Loucy (cell line): ENCODE measurements around the gene DPP3.

ENCODE experiments used
- H2AFZ ChIP-seq: fragments of 200-600 bp; sonication (generic); 2 replicates; pipeline ENCODE4 v1.6.0; 2016; ENCODE audit warnings: antibody characterized with exemption, mild to moderate bottlenecking, low read length, moderate library complexity
- H3F3A ChIP-seq: fragments of 200-600 bp; 2 replicates; pipeline ENCODE4 v1.6.0; 2016; ENCODE audit warnings: antibody characterized with exemption, low read depth, mild to moderate bottlenecking
- H3K27me3 ChIP-seq: fragments of 200-600 bp; sonication (generic); 2 replicates; pipeline ENCODE4 v1.6.1; 2014; ENCODE audit warnings: low read length, mild to moderate bottlenecking; ENCODE audit not compliant: insufficient read depth, poor library complexity, severe bottlenecking
- H3K36me3 ChIP-seq: fragments of 200-600 bp; sonication (generic); 2 replicates; pipeline ENCODE4 v1.6.1; 2016; ENCODE audit warnings: low read length; ENCODE audit not compliant: insufficient read depth
- H3K4me1 ChIP-seq: fragments of 200-600 bp; sonication (generic); 2 replicates; pipeline ENCODE4 v1.5.1; 2014; ENCODE audit warnings: low read length, mild to moderate bottlenecking; ENCODE audit not compliant: insufficient read depth, poor library complexity, severe bottlenecking
- H3K4me2 ChIP-seq: fragments of 200-600 bp; sonication (generic); 2 replicates; pipeline ENCODE4 v1.6.0; 2014; ENCODE audit warnings: antibody characterized with exemption, low read length, low read depth, mild to moderate bottlenecking; ENCODE audit not compliant: poor library complexity, severe bottlenecking
- H3K4me3 ChIP-seq: fragments of 200-600 bp; sonication (generic); 2 replicates; pipeline ENCODE4 v1.5.1; 2014; ENCODE audit warnings: low read length, mild to moderate bottlenecking, mixed read lengths; ENCODE audit not compliant: poor library complexity, severe bottlenecking
- H3K79me2 ChIP-seq: fragments of 200-600 bp; sonication (generic); 2 replicates; pipeline ENCODE4 v1.6.1; 2014; ENCODE audit warnings: low read length; ENCODE audit not compliant: insufficient read depth
- H3K9ac ChIP-seq: fragments of 200-600 bp; sonication (generic); 2 replicates; pipeline ENCODE4 v1.6.0; 2014; ENCODE audit warnings: mild to moderate bottlenecking, low read depth, low read length, moderate library complexity; ENCODE audit not compliant: poor library complexity, severe bottlenecking
- H3K9me2 ChIP-seq: fragments of 200-600 bp; sonication (generic); replicated peaks from 2 replicates; pipeline ENCODE4 v1.6.1; 2016; ENCODE audit warnings: low read depth, low read length, mixed read lengths
- H3K9me3 ChIP-seq: fragments of 200-600 bp; sonication (generic); 2 replicates; pipeline ENCODE4 v1.6.1; 2014; ENCODE audit warnings: mild to moderate bottlenecking, antibody characterized with exemption, low read length, low read depth; ENCODE audit not compliant: insufficient read depth
- H4K20me1 ChIP-seq: fragments of 200-600 bp; sonication (generic); 2 replicates; pipeline ENCODE4 v1.6.0; 2014; ENCODE audit warnings: antibody characterized with exemption, low read length, mild to moderate bottlenecking; ENCODE audit not compliant: insufficient read depth, poor library complexity, severe bottlenecking
- EZH2phosphoT487 ChIP-seq: fragments of 200-600 bp; IDR thresholded peaks from 2 replicates; pipeline ENCODE4 v1.6.1; 2018; ENCODE audit warnings: antibody characterized with exemption, mild to moderate bottlenecking, moderate library complexity, borderline replicate concordance
- TF ChIP-seq, protein P1 (sequence below): fragments of 200-600 bp; sonication (generic); conservative IDR thresholded peaks from 2 replicates; pipeline ENCODE4 v1.5.1; 2014; ENCODE audit warnings: mild to moderate bottlenecking, antibody characterized with exemption, low read length

The DPP3 gene

DNA sequence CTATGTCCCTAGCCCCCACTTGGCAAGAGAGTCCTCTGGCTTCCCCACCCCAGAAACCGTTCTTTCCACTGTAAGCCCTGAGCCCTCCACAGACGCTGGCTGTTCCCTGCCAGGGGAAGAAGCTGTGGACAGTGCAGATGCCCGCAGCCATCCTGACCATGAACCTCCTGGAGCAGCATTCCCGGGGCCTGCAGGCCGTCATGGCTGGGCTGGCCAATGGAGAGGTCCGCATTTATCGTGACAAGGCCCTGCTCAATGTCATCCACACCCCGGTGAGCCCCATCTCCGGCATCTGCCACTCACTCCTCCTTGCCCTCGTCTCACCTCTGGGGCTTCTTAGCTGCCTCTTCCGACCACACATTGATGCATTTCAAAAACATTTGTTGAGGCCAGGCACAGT, 43.4 kb downstream of the DPP3 start:
- H4K20me1 ChIP-seq: no peaks in the 10 kb centered on the region
- TF ChIP-seq, protein P1, sequence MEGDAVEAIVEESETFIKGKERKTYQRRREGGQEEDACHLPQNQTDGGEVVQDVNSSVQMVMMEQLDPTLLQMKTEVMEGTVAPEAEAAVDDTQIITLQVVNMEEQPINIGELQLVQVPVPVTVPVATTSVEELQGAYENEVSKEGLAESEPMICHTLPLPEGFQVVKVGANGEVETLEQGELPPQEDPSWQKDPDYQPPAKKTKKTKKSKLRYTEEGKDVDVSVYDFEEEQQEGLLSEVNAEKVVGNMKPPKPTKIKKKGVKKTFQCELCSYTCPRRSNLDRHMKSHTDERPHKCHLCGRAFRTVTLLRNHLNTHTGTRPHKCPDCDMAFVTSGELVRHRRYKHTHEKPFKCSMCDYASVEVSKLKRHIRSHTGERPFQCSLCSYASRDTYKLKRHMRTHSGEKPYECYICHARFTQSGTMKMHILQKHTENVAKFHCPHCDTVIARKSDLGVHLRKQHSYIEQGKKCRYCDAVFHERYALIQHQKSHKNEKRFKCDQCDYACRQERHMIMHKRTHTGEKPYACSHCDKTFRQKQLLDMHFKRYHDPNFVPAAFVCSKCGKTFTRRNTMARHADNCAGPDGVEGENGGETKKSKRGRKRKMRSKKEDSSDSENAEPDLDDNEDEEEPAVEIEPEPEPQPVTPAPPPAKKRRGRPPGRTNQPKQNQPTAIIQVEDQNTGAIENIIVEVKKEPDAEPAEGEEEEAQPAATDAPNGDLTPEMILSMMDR: no peak
- TF ChIP-seq EZH2phosphoT487: no peak
- no peaks in the 10 kb centered on the region for H3K36me3 ChIP-seq
- H3K4me1 ChIP-seq: no peaks in the 10 kb centered on the region
- H3K79me2 ChIP-seq: no peaks in the 10 kb centered on the region
- H3F3A ChIP-seq: no peaks in the 10 kb centered on the region
- H3K27me3 ChIP-seq: no peaks in the 10 kb centered on the region
- no peak overlapping the region for H3K9ac ChIP-seq
- no peak overlapping the region for H2AFZ ChIP-seq
- no peaks in the 10 kb centered on the region for H3K9me3 ChIP-seq
- H3K4me3 ChIP-seq: no peak overlapping the region
- no peak overlapping the region for H3K4me2 ChIP-seq
- no peaks in the 10 kb centered on the region for H3K9me2 ChIP-seq

DNA sequence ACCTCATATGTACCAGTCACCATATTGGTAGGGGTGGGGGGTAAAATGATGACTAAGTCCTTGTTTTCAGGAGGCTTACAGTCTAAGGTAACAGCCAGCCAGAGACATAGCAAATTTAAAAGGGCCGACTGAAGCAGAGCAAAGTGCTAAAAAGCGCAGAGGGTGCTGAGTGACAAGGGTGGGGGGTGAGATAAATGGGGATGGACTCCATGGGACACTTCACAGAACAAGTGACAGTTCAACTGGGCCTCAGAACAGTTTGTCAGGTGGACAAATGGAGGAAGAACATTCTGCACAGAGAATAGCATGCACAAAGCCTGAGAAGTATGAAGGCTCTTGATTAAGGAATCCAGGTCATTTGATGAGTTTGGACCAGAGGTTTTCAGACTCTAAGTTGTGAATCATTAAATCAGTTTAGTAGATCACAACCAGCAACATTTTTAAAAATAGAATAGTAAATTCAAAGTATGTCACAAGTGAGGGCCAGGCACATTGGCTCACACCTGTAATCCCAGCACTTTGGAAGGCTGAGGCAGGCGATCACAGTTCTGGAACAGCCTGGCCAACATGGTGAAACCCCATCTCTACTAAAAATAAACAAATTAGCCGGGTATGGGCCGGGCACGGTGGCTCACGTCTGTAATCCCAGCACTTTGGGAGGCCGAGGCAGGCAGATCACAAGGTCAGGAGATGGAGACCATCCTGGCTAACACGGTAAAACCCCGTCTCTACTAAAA, 44.2 kb downstream of the DPP3 start:
- Histone ChIP-seq H3K4me2 (no peak overlapping the region), H4K20me1 (no peaks in the 10 kb centered on the region), H3K4me3 (no peak overlapping the region), H3K4me1 (no peaks in the 10 kb centered on the region), H3K9ac (no peak overlapping the region), H3F3A (no peaks in the 10 kb centered on the region), H3K9me3 (no peaks in the 10 kb centered on the region), H3K27me3 (no peaks in the 10 kb centered on the region), H3K9me2 (no peaks in the 10 kb centered on the region), H3K79me2 (no peaks in the 10 kb centered on the region), H3K36me3 (no peaks in the 10 kb centered on the region), H2AFZ (no peak overlapping the region)
- TF ChIP-seq, protein P1: no peak
- TF ChIP-seq EZH2phosphoT487: no peak

DNA sequence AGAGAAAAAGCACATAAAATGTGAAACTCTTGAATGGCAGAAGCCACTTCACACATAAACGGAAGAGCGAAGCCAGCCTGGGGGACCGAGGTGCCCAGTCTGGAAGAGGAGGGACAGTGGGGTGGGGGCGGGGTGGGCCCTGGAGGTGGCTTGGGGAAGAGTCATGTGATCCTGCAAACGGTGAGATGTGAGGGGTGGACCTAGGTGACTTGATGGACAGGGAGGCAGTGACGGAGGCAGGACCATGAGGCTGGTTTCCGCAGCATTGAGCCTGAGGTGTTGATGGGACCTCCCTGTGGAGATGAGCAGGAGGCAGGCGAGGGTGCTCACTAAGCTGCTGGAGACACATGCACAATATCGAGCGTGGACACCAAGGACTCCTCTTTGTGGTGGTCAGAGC, 48.8 kb downstream of the DPP3 start:
- H3K79me2 ChIP-seq: no peaks in the 10 kb centered on the region
- no peaks in the 10 kb centered on the region for H3K9me2 ChIP-seq
- no peak overlapping the region for H3K4me3 ChIP-seq
- H3K27me3 ChIP-seq: no peaks in the 10 kb centered on the region
- H3K9ac ChIP-seq: no peak overlapping the region
- H3K4me2 ChIP-seq: no peak overlapping the region
- no peak for TF ChIP-seq EZH2phosphoT487
- TF ChIP-seq, protein P1: no peak
- H3F3A ChIP-seq: no peaks in the 10 kb centered on the region
- H4K20me1 ChIP-seq: no peaks in the 10 kb centered on the region
- no peak overlapping the region for H2AFZ ChIP-seq
- no peaks in the 10 kb centered on the region for H3K9me3 ChIP-seq
- H3K4me1 ChIP-seq: no peaks in the 10 kb centered on the region
- no peaks in the 10 kb centered on the region for H3K36me3 ChIP-seq
